PFSK-1 (cell line): Measurements from ENCODE around the gene CCDC14.

Experiments used
- FOXP2 ChIP-seq: optimal IDR thresholded peaks from 2 replicates; pipeline ENCODE3; 2011; ENCODE audit warnings: borderline replicate concordance, control low read depth, inconsistent platforms; ENCODE audit not compliant: insufficient read depth; ENCODE audit errors: extremely low read length, extremely low read depth
- POLR2AphosphoS5 ChIP-seq: IDR thresholded peaks from 2 replicates; pipeline ENCODE4 v1.6.1; 2012; ENCODE audit warnings: low read depth, mild to moderate bottlenecking, control low read depth, low read length, moderate library complexity
- REST ChIP-seq, 2 experiments: IDR thresholded peaks; 2 replicates each; pipeline versions ENCODE4 v1.6.1 to v1.8.0; 2011 to 2012; ENCODE audit warnings: low read depth in 2 of 2, low read length in 2 of 2, control low read depth in 1 of 2, inconsistent platforms in 1 of 2, mild to moderate bottlenecking in 1 of 2, moderate library complexity in 1 of 2; ENCODE audit not compliant: insufficient read depth in 1 of 2
- SIN3A ChIP-seq: IDR thresholded peaks from 2 replicates; pipeline ENCODE4 v1.6.1; 2012; ENCODE audit warnings: mild to moderate bottlenecking, low read length, moderate library complexity, borderline replicate concordance; ENCODE audit not compliant: insufficient read depth
- TAF1 ChIP-seq: IDR thresholded peaks from 2 replicates; pipeline ENCODE4 v1.6.1; 2012; ENCODE audit warnings: low read length, control low read depth, borderline replicate concordance; ENCODE audit not compliant: insufficient read depth

CCDC14 gene

GRCh38 chr3:123884993-123885392 is 76.0 kb downstream of the CCDC14 start:
- TF ChIP-seq SIN3A, result no peak
- TF ChIP-seq REST (IDR thresholded peaks at IDR 0.05; ENCODE audit: insufficient read depth in 1 of 2, low read depth in 2 of 2, low read length in 2 of 2), result no peak
- no peak for TF ChIP-seq TAF1
- TF ChIP-seq FOXP2, result no peak

GRCh38 chr3:123884203-123884831 is 76.7 kb downstream of the CCDC14 start, which contains the start of gene MYLK:
MYLK (minus strand) TSS chr3:123884332; CDS start chr3:123793841, 90,491 bp downstream.
- TF ChIP-seq POLR2AphosphoS5, result no peak
- TF ChIP-seq SIN3A, result no peak
- no peak for TF ChIP-seq TAF1
- TF ChIP-seq FOXP2, result no peak
- no peak for TF ChIP-seq REST (IDR thresholded peaks at IDR 0.05; ENCODE audit: insufficient read depth in 1 of 2, low read depth in 2 of 2, low read length in 2 of 2)

- TF ChIP-seq TAF1 (no peak), FOXP2 (no peak), POLR2AphosphoS5 (no peak), REST (IDR thresholded peaks at IDR 0.05; ENCODE audit: insufficient read depth in 1 of 2, low read depth in 2 of 2, low read length in 2 of 2) (no peak), SIN3A (no peak)
Observed at GRCh38 chr3:123883701-123884202, 77.3 kb downstream of the CCDC14 start.

GRCh38 chr3:123883111-123883510 is 77.9 kb downstream of the CCDC14 start:
- no peak for TF ChIP-seq SIN3A
- TF ChIP-seq POLR2AphosphoS5, result no peak
- no peak for TF ChIP-seq REST (IDR thresholded peaks at IDR 0.05; ENCODE audit: insufficient read depth in 1 of 2, low read depth in 2 of 2, low read length in 2 of 2)
- TF ChIP-seq FOXP2, result no peak
- TF ChIP-seq TAF1, result no peak

- TF ChIP-seq FOXP2 (no peak), POLR2AphosphoS5 (no peak), TAF1 (no peak), REST (IDR thresholded peaks at IDR 0.05; ENCODE audit: insufficient read depth in 1 of 2, low read depth in 2 of 2, low read length in 2 of 2) (no peak), SIN3A (no peak)
Observed at GRCh38 chr3:123881771-123882170, 79.3 kb downstream of the CCDC14 start.
